Lower leg skin (tissue), 4 donors: ENCODE measurements around the gene NAXD. TPM values are rescaled to one million over a fixed set of nuclear protein-coding genes. Genes with fewer than 3 reads are reported as not detected.

ENCODE experiments used
- DNase-seq, 2 donors: peaks; one replicate each; pipeline ENCODE4 v3.0.0-alpha.2; 2019; ENCODE audit warnings: low spot score in 2 of 2
- H3K4me3 ChIP-seq: fragments of 200-600 bp; sonication (generic); 2 replicates; pipeline ENCODE4 v1.5.1; 2017; ENCODE audit warnings: mild to moderate bottlenecking, low read depth; ENCODE audit not compliant: poor library complexity, severe bottlenecking
- POLR2A ChIP-seq, 2 donors: fragments of 450-650 bp; IDR thresholded peaks; one replicate each; pipeline ENCODE4 v1.6.1; 2016 to 2017; ENCODE audit warnings: antibody characterized with exemption in 2 of 2, mild to moderate bottlenecking in 1 of 2, moderate library complexity in 1 of 2
- WGBS, 2 donors: methylation state at CpG; one replicate each; pipeline ENCODE4 v1.1.5; 2018; 5-methylcytosine and 5-hydroxymethylcytosine counted together
- intact Hi-C: fragments of 100-400 bp; cut with DNase I; formaldehyde crosslinking; loops from one replicate; pipeline ENCODE4 v1.15.0; 2023; ENCODE audit warnings: low total_unique reads
- total RNA-seq, 4 donors: library from RNA; depleted of rRNA; stranded (reverse); fragments of >200 nt; gene quantifications; one replicate each; pipeline ENCODE4 v1.1.0, GENCODE V29; 2016
- TF ChIP-seq, protein P1 (sequence below), 3 donors: fragments of 450-650 bp; IDR thresholded peaks; one replicate each; pipeline ENCODE4 v1.5.1; 2016; ENCODE audit warnings: antibody characterized with exemption in 3 of 3, mild to moderate bottlenecking in 3 of 3, moderate library complexity in 2 of 3

The NAXD gene
- total RNA-seq, 4 donors from 2014 or later, result 32.7 to 34.5 (median 33.6) TPM

DNA sequence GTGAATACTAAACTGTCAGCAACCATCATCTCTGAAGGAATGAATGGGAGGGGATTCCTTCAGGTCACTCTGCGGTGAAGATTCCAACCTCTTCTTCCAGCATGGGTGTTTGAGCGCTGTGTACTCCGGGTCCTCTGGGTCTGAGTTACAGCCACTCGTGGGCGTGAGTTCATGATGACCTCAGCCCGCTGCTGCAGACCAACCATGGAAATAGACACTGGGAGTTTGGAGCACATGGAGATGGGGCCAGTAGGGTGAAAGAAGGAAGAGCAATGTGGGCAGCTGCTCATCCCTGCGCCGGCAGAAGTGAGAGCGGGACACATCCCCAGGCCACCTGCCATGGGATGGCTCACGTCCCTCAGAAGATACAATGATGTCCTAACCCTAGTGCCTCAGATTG, 37.0 kb upstream of the NAXD start:
- DNase-seq, result no peak
- H3K4me3 ChIP-seq, result no peak overlapping the region
- TF ChIP-seq POLR2A (IDR thresholded peaks at IDR 0.05), result no peak
- TF ChIP-seq, protein P1, sequence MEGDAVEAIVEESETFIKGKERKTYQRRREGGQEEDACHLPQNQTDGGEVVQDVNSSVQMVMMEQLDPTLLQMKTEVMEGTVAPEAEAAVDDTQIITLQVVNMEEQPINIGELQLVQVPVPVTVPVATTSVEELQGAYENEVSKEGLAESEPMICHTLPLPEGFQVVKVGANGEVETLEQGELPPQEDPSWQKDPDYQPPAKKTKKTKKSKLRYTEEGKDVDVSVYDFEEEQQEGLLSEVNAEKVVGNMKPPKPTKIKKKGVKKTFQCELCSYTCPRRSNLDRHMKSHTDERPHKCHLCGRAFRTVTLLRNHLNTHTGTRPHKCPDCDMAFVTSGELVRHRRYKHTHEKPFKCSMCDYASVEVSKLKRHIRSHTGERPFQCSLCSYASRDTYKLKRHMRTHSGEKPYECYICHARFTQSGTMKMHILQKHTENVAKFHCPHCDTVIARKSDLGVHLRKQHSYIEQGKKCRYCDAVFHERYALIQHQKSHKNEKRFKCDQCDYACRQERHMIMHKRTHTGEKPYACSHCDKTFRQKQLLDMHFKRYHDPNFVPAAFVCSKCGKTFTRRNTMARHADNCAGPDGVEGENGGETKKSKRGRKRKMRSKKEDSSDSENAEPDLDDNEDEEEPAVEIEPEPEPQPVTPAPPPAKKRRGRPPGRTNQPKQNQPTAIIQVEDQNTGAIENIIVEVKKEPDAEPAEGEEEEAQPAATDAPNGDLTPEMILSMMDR (IDR thresholded peaks at IDR 0.05), result no peak
- intact Hi-C loops, result no loop called here
- whole genome bisulfite sequencing, 2 donors, result 75 to 81% methylated on average over 10 of the region's 10 CpGs

- no peak overlapping the region for H3K4me3 ChIP-seq
- TF ChIP-seq, protein P1 (IDR thresholded peaks at IDR 0.05), result no peak
- TF ChIP-seq POLR2A (IDR thresholded peaks at IDR 0.05), result no peak
- DNase-seq, result no peak
- intact Hi-C loops, result no loop called here
- WGBS, 2 donors, result 40 to 51% methylated on average over 2 of the region's 2 CpGs
Measured at GRCh38 chr13:110580800-110581199, 34.5 kb upstream of the NAXD start.

DNA sequence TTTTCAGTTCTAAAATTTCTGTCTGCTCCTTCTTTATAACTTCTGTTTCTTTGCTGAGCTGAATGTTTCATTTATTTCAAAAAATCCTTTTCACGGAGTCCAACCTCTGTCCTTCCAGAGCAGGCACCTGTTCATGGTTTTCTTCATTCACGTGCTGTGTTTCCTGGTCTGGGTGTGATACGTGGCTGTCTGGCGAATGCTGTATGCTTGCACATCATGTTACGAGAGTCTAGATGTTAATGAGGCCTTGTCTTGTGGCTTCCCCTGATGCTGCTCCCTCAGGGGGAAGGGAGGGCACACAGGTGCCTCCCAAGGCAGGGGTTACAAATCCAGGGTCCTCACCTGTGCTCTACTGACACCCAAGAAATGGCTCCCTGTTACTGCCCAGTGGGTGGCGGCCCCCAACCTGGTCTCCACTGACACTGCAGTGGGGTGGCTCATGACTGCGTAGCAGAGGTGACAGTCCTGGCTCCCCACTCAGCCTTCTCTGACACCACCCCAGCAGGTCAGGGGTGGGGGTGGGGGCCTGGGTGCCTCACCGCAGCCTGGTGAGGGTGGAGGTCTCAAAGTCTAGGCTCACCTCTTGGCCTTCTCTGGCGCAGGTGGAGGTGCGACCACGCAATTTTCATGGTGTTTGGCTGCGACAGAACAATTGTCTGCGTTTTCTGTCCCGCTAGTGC, 33.7 kb upstream of the NAXD start:
- no peak overlapping the region for H3K4me3 ChIP-seq
- intact Hi-C loops, result no loop called here
- DNase-seq, result peak in 1 of 2 donors; percentile 29
- TF ChIP-seq POLR2A (IDR thresholded peaks at IDR 0.05), result no peak
- TF ChIP-seq, protein P1 (IDR thresholded peaks at IDR 0.05), result no peak
- 90 to 93% methylated on average over 12 to 14 of the region's 14 CpGs for WGBS, 2 donors

- WGBS, 2 donors, result 91 to 92% methylated on average over 13 of the region's 13 CpGs
- no peak overlapping the region for H3K4me3 ChIP-seq
- intact Hi-C loops, result no loop called here
- DNase-seq, result peak in 1 of 2 donors; percentile 80
- TF ChIP-seq, protein P1 (IDR thresholded peaks at IDR 0.05), result no peak
- no peak for TF ChIP-seq POLR2A (IDR thresholded peaks at IDR 0.05)
Measured at GRCh38 chr13:110582421-110582954, 32.9 kb upstream of the NAXD start.

DNA sequence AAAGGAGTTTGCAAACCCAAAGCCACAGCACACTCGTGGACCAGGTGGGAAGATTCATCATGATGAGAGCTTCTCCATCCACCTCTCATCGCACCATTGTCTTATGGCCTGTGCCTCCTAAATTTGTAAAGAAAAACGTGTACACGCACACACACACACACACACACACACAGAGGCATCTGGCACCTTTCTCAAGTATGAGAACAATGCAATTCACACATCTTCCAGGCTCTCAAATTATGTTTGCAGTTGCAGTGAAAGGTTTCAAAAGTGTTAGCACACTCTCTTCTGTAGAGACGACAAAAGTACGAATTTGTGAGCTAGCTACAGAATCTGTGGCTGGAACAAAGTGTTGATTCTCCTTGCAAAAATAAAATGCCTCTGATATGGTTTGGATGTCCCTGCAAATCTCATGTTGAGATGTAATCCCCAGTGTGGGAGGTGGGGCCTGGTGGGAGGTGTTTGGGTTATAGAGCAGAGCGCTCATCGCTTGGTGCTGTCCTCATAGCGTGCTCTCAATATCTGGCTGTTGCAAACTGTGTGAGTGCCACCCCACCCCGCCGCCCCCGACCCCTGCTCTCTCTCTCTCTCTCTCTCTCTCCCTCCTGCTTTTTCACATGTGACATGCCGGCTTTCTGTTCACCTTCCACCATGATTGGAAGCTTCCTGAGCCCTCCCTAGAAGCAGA, 32.0 kb upstream of the NAXD start:
- DNase-seq, result no peak
- intact Hi-C loops, result no loop called here
- 85 to 87% methylated on average over 13 of the region's 13 CpGs for WGBS, 2 donors
- no peak overlapping the region for H3K4me3 ChIP-seq
- no peak for TF ChIP-seq POLR2A (IDR thresholded peaks at IDR 0.05)
- TF ChIP-seq, protein P1 (IDR thresholded peaks at IDR 0.05), result no peak
